GM19035 (cell line): ENCODE results near the gene ZNF816.
"Not testable (repeated sequence)": the region's sequence is repeated elsewhere in the genome, so short reads cannot be mapped to it uniquely, and the experiment has no call there.

Experiments used
- ATAC-seq: cut with Tn5 transposase; IDR thresholded peaks from one replicate; pipeline ENCODE4 v1.9.1; 2021; ENCODE audit not compliant: unreplicated experiment

The ZNF816 gene

GRCh38 chr19:52962394-52963246 lies at the start of gene ZNF816:
Gene ZNF816 (minus strand): TSS chr19:52962881. CDS start chr19:52956089, 6,792 bp downstream.
- peak; percentile 95 for ATAC-seq

- ATAC-seq = no peak
Measured at GRCh38 chr19:53012006-53012405, 49.3 kb upstream of the ZNF816 start.

- no peak for ATAC-seq
Measured at GRCh38 chr19:53010494-53010893, 47.8 kb upstream of the ZNF816 start.

- no peak for ATAC-seq
Measured at GRCh38 chr19:53008061-53008778, 45.5 kb upstream of the ZNF816 start.

- no peak for ATAC-seq
Measured at GRCh38 chr19:53007606-53008005, 44.9 kb upstream of the ZNF816 start.

- ATAC-seq = no peak
Measured at GRCh38 chr19:53007200-53007599, 44.5 kb upstream of the ZNF816 start.

GRCh38 chr19:53004242-53004641 lies 41.6 kb upstream of the ZNF816 start:
- no peak for ATAC-seq

- no peak for ATAC-seq
Measured at GRCh38 chr19:53002479-53002878, 39.8 kb upstream of the ZNF816 start.

GRCh38 chr19:52997975-52998374 lies 35.3 kb upstream of the ZNF816 start:
- ATAC-seq = no peak

GRCh38 chr19:52995711-52996110 lies 33.0 kb upstream of the ZNF816 start:
- no peak for ATAC-seq

GRCh38 chr19:52993342-52994178 lies 30.9 kb upstream of the ZNF816 start:
- no peak for ATAC-seq

- ATAC-seq = no peak
Measured at GRCh38 chr19:52992109-52993004, 29.7 kb upstream of the ZNF816 start.

GRCh38 chr19:52991484-52991883 lies 28.8 kb upstream of the ZNF816 start:
- ATAC-seq = no peak

- ATAC-seq = no peak
Measured at GRCh38 chr19:52990759-52991418, 28.2 kb upstream of the ZNF816 start.

GRCh38 chr19:52988506-52988905 lies 25.8 kb upstream of the ZNF816 start:
- no peak for ATAC-seq

GRCh38 chr19:52987221-52987620 lies 24.5 kb upstream of the ZNF816 start:
- ATAC-seq = no peak

- ATAC-seq = not testable (repeated sequence)
Measured at GRCh38 chr19:52983167-52983566, 20.5 kb upstream of the ZNF816 start.

- no peak for ATAC-seq
Measured at GRCh38 chr19:52981329-52981728, 18.6 kb upstream of the ZNF816 start.

- ATAC-seq = no peak
Measured at GRCh38 chr19:52967772-52968171, 5.1 kb upstream of the ZNF816 start.

GRCh38 chr19:52963247-52963618 lies 552 bp upstream of the ZNF816 start:
- no peak for ATAC-seq
